A549 (cell line): ENCODE data around the gene BABAM2. TPM values are rescaled to one million over a fixed set of nuclear protein-coding genes. Genes with fewer than 3 reads are reported as not detected.

Source experiments
- ATAC-seq, 2 experiments: fragments of 200-7000 bp in 1 of 2; fragments of >200 bp in 1 of 2; cut with Nextera tagmentation in 1 of 2; cut with Tn5 transposase in 1 of 2; 3 replicates each; pipeline versions ENCODE4 v1.8.0 to v1.9.1; 2018 to 2020; ENCODE audit warnings: mild to moderate bottlenecking in 1 of 2, moderate library complexity in 1 of 2
- CTCF ChIA-PET: fragments of 300-600 bp; sonication (Branson Sonifier 250); formaldehyde crosslinking; extraction: SDS; loops from one replicate; lab custom pipeline; 2021; ENCODE audit warnings: antibody characterized with exemption, inconsistent platforms; lab: Yijun Ruan, JAX
- POLR2A ChIA-PET: fragments of 350-600 bp; formaldehyde crosslinking; extraction: SDS; loops from one replicate; lab custom pipeline; 2021; ENCODE audit warnings: antibody characterized with exemption, inconsistent platforms; lab: Yijun Ruan, JAX
- DNase-seq, 2 experiments: peaks; one replicate each; pipeline versions ENCODE4 v3.0.0 to v3.0.0-alpha.2; 2011 to 2016; ENCODE audit warnings: low read depth in 1 of 2, low spot score in 1 of 2
- FAIRE-seq: peaks from 2 replicates; lab custom pipeline; 2011; peaks lifted over from hg19 to GRCh38; lab: Jason Lieb, UNC
- H3K27ac ChIP-seq, 2 experiments: fragments of >200 bp; sonication (Bioruptor Twin); formaldehyde crosslinking; 3 replicates each; pipeline ENCODE4 v1.5.1; 2016 to 2017
- H3K4me1 ChIP-seq: fragments of >200 bp; sonication (Bioruptor Twin); formaldehyde crosslinking; 3 replicates; pipeline ENCODE4 v1.6.1; 2016
- H3K4me2 ChIP-seq: fragments of >200 bp; sonication (Bioruptor Twin); formaldehyde crosslinking; 3 replicates; pipeline ENCODE4 v1.6.1; 2016
- H3K4me3 ChIP-seq: fragments of >200 bp; sonication (Bioruptor Twin); formaldehyde crosslinking; 3 replicates; pipeline ENCODE4 v1.5.1; 2016
- H3K9me3 ChIP-seq: fragments of >200 bp; sonication (Bioruptor Twin); formaldehyde crosslinking; 3 replicates; pipeline ENCODE4 v1.6.1; 2016
- CBX2 ChIP-seq: fragments of 200-600 bp; sonication (generic); IDR thresholded peaks from 2 replicates; pipeline ENCODE4 v1.6.1; 2016; ENCODE audit warnings: low read depth, mild to moderate bottlenecking, borderline replicate concordance
- CBX8 ChIP-seq: fragments of 200-600 bp; sonication (generic); IDR thresholded peaks from 2 replicates; pipeline ENCODE4 v1.6.1; 2016
- EHMT2 ChIP-seq: fragments of 200-600 bp; sonication (generic); IDR thresholded peaks from 2 replicates; pipeline ENCODE4 v1.6.1; 2016; ENCODE audit warnings: antibody characterized with exemption, low read depth, mild to moderate bottlenecking, moderate library complexity
- FOSL2 ChIP-seq, 2 experiments: fragments of 450-650 bp in 1 of 2; fragments of >200 bp in 1 of 2; sonication (Bioruptor Twin) in 1 of 2; formaldehyde crosslinking; IDR thresholded peaks; 2 replicates each; pipeline versions ENCODE4 v1.5.0 to v1.6.1; 2016 to 2020; ENCODE audit warnings: mild to moderate bottlenecking in 1 of 2, moderate library complexity in 1 of 2
- FOXS1 ChIP-seq: fragments of 250-450 bp; sonication (Bioruptor Pico); IDR thresholded peaks from 2 replicates; pipeline ENCODE4 v1.5.0; 2020; ENCODE audit warnings: mild to moderate bottlenecking, moderate library complexity
- HDAC2 ChIP-seq: fragments of 200-600 bp; sonication (generic); IDR thresholded peaks from 2 replicates; pipeline ENCODE4 v1.6.1; 2016
- HOXB13 ChIP-seq: fragments of 250-450 bp; sonication (Bioruptor Pico); IDR thresholded peaks from 2 replicates; pipeline ENCODE4 v1.5.0; 2020; ENCODE audit warnings: low read depth, mild to moderate bottlenecking, moderate library complexity
- HOXB5 ChIP-seq: fragments of 250-450 bp; sonication (Bioruptor Pico); IDR thresholded peaks from 2 replicates; pipeline ENCODE4 v1.5.0; 2020; ENCODE audit warnings: mild to moderate bottlenecking, moderate library complexity
- JUN ChIP-seq, 2 experiments: fragments of >200 bp; sonication (Bioruptor Twin); formaldehyde crosslinking; IDR thresholded peaks; 2 replicates in 1 of 2; 3 replicates in 1 of 2; pipeline ENCODE4 v1.6.1; 2016 to 2017
- MAFK ChIP-seq: fragments of 450-650 bp; IDR thresholded peaks from 2 replicates; pipeline ENCODE4 v1.6.1; 2014; ENCODE audit not compliant: partially characterized antibody
- MAZ ChIP-seq: fragments of 150-350 bp; IDR thresholded peaks from 2 replicates; pipeline ENCODE4 v1.6.1; 2014; ENCODE audit warnings: antibody characterized with exemption, low read depth, low read length, borderline replicate concordance
- POLR2A ChIP-seq: IDR thresholded peaks from 2 replicates; pipeline ENCODE4 v1.6.1; 2012; ENCODE audit warnings: mild to moderate bottlenecking, low read length
- POLR2AphosphoS2 ChIP-seq: conservative IDR thresholded peaks from 2 replicates; pipeline ENCODE4 v1.6.1; 2012; ENCODE audit warnings: low read length, improper control_type of control experiment, inconsistent platforms
- RAD21 ChIP-seq, 2 experiments: fragments of >200 bp in 1 of 2; sonication (Bioruptor Twin) in 1 of 2; formaldehyde crosslinking in 1 of 2; IDR thresholded peaks in 1 of 2; conservative IDR thresholded peaks in 1 of 2; 2 replicates in 1 of 2; 3 replicates in 1 of 2; pipeline ENCODE4 v1.6.1; 2012 to 2018; ENCODE audit warnings: inconsistent platforms in 1 of 2
- RFX5 ChIP-seq: fragments of 450-650 bp; IDR thresholded peaks from 2 replicates; pipeline ENCODE4 v1.7.1; 2014; ENCODE audit warnings: antibody characterized with exemption, mild to moderate bottlenecking, moderate library complexity
- SMC3 ChIP-seq: fragments of >200 bp; sonication (Bioruptor Twin); formaldehyde crosslinking; IDR thresholded peaks from 3 replicates; pipeline ENCODE4 v1.6.1; 2018; ENCODE audit warnings: inconsistent platforms
- SREBF2 ChIP-seq: fragments of 450-650 bp; IDR thresholded peaks from 2 replicates; pipeline ENCODE4 v1.6.1; 2014; ENCODE audit warnings: mild to moderate bottlenecking, moderate library complexity
- ZC3H11A ChIP-seq: fragments of 450-650 bp; IDR thresholded peaks from 2 replicates; pipeline ENCODE4 v1.6.1; 2014; ENCODE audit warnings: antibody characterized with exemption, mild to moderate bottlenecking
- ZFP36 ChIP-seq: fragments of 450-650 bp; IDR thresholded peaks from 2 replicates; pipeline ENCODE4 v1.6.1; 2014; ENCODE audit warnings: borderline replicate concordance; ENCODE audit not compliant: partially characterized antibody
- WGBS: methylation state at CpG from one replicate; pipeline ENCODE4 v1.1.6; 2017; ENCODE audit errors: missing lambda C conversion rate; 5-methylcytosine and 5-hydroxymethylcytosine counted together
- polyA plus RNA-seq, 4 experiments: library from polyadenylated mRNA; depleted of rRNA in 3 of 4; stranded (reverse); fragments of >200 nt; fragmentation: RNase III in 1 of 4; extraction: RNeasy Plus Mini Kit Qiagen cat#74134 plus additional on column Dnase treatment in 1 of 4; gene quantifications; 2 replicates in 3 of 4; 3 replicates in 1 of 4; pipeline ENCODE4 v1.2.3, GENCODE V29; 2011 to 2017
- TF ChIP-seq, protein P1 (sequence below): fragments of 250-450 bp; sonication (Bioruptor Pico); IDR thresholded peaks from 2 replicates; pipeline ENCODE4 v1.5.0; 2021; ENCODE audit warnings: mild to moderate bottlenecking, moderate library complexity, borderline replicate concordance
- TF ChIP-seq, protein P2 (sequence below): fragments of 450-650 bp; IDR thresholded peaks from 2 replicates; pipeline ENCODE4 v1.6.1; 2014; ENCODE audit warnings: antibody characterized with exemption
- TF ChIP-seq, protein P3 (sequence below): IDR thresholded peaks from 2 replicates; pipeline ENCODE4 v1.6.1; 2012
- TF ChIP-seq, protein P4 (sequence below): fragments of 250-450 bp; sonication (Bioruptor Pico); IDR thresholded peaks from 2 replicates; pipeline ENCODE4 v1.5.0; 2020; ENCODE audit warnings: low read depth, mild to moderate bottlenecking, moderate library complexity
- TF ChIP-seq, protein P5 (sequence below): fragments of >200 bp; sonication (Bioruptor Twin); formaldehyde crosslinking; IDR thresholded peaks from 2 replicates; pipeline ENCODE4 v1.6.1; 2016
- TF ChIP-seq, protein P6 (sequence below): fragments of >200 bp; sonication (Bioruptor Twin); formaldehyde crosslinking; IDR thresholded peaks from 3 replicates; pipeline ENCODE4 v1.6.1; 2016
- TF ChIP-seq, protein P7 (sequence below): fragments of 150-350 bp; IDR thresholded peaks from 2 replicates; pipeline ENCODE4 v1.6.1; 2014; ENCODE audit warnings: low read depth, mild to moderate bottlenecking, low read length

Gene BABAM2
- polyA plus RNA-seq, 2 of the 4 experiments (the other 2 are of a cell fraction) = 53.7 to 78.4 TPM

DNA sequence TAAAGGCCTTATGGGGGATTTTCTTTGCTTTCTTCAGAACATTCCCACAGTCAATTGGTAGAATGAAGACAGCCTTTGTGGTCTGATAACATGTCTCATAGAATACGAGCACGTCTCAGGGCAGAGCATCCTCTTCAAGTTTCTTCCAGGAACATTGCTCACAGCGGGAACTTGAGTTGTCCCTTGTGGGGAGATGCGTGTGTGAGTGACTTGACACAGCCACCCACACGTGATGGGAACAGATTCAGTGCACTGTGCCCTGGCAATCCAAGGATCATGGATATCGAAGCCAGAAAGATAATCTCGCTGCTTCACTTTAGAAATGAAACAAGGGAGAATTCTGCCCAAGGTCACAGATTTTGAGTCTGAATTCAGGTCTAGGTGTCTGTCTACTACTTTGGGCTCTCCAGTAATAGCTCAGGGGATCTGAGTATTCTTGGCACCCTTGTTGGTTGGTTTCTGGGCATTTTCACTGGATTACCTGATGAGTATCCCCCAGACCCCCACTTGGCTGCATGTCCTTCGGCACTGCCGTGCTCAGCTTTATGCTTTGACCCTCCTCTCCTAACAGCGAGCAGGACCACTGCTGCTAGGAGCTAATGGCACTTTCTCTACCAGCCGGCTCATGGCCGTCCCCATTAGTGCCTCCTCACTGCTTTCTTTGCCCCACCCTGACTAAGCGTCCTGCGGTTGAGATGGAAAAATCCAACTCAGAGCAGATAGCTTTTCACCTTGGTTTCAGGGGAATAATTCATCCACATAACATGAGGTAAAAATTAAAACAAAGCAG is 426.2 kb downstream of the BABAM2 start:
- Histone ChIP-seq H3K9me3 (no peaks in the 10 kb centered on the region), H3K27ac (no peak overlapping the region), H3K4me3 (no peak overlapping the region), H3K4me2 (no peak overlapping the region), H3K4me1 (0 out of 3 replicates have a peak, but pooled peaks cover 3% of the 10 kb centered on the region)
- TF ChIP-seq, protein P1, sequence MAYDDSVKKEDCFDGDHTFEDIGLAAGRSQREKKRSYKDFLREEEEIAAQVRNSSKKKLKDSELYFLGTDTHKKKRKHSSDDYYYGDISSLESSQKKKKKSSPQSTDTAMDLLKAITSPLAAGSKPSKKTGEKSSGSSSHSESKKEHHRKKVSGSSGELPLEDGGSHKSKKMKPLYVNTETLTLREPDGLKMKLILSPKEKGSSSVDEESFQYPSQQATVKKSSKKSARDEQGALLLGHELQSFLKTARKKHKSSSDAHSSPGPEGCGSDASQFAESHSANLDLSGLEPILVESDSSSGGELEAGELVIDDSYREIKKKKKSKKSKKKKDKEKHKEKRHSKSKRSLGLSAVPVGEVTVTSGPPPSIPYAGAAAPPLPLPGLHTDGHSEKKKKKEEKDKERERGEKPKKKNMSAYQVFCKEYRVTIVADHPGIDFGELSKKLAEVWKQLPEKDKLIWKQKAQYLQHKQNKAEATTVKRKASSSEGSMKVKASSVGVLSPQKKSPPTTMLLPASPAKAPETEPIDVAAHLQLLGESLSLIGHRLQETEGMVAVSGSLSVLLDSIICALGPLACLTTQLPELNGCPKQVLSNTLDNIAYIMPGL (CRISPR knock-in tag) = no peak
- TF ChIP-seq, protein P2, sequence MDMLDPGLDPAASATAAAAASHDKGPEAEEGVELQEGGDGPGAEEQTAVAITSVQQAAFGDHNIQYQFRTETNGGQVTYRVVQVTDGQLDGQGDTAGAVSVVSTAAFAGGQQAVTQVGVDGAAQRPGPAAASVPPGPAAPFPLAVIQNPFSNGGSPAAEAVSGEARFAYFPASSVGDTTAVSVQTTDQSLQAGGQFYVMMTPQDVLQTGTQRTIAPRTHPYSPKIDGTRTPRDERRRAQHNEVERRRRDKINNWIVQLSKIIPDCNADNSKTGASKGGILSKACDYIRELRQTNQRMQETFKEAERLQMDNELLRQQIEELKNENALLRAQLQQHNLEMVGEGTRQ = no peak
- TF ChIP-seq ZFP36 = no peak
- TF ChIP-seq POLR2AphosphoS2 = no peak
- no peak for TF ChIP-seq CBX8
- no peak for TF ChIP-seq RAD21 (conservative IDR thresholded peaks at IDR 0.05 in 1 of 2, IDR thresholded peaks at IDR 0.05 in 1 of 2)
- TF ChIP-seq MAFK = no peak
- TF ChIP-seq, protein P3, sequence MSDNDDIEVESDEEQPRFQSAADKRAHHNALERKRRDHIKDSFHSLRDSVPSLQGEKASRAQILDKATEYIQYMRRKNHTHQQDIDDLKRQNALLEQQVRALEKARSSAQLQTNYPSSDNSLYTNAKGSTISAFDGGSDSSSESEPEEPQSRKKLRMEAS = no peak
- TF ChIP-seq, protein P4, sequence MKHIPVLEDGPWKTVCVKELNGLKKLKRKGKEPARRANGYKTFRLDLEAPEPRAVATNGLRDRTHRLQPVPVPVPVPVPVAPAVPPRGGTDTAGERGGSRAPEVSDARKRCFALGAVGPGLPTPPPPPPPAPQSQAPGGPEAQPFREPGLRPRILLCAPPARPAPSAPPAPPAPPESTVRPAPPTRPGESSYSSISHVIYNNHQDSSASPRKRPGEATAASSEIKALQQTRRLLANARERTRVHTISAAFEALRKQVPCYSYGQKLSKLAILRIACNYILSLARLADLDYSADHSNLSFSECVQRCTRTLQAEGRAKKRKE (CRISPR knock-in tag) = no peak
- TF ChIP-seq MAZ = no peak
- TF ChIP-seq RFX5 = no peak
- no peak for TF ChIP-seq ZC3H11A
- TF ChIP-seq, protein P5, sequence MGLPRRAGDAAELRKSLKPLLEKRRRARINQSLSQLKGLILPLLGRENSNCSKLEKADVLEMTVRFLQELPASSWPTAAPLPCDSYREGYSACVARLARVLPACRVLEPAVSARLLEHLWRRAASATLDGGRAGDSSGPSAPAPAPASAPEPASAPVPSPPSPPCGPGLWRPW = no peak
- no peak for TF ChIP-seq HOXB13 (CRISPR knock-in tag)
- TF ChIP-seq JUN (IDR thresholded peaks at IDR 0.05) = no peak
- TF ChIP-seq FOXS1 (CRISPR knock-in tag) = no peak
- TF ChIP-seq EHMT2 = no peak
- DNase-seq (no peak), FAIRE-seq (no peak), ATAC-seq (no peak)
- WGBS = 93% methylated on average over 14 of the region's 14 CpGs
- POLR2A ChIA-PET = no interaction called here
- CTCF ChIA-PET = interaction anchor here (1.0 to 1.2 kb wide), 2 partner anchors 16 to 28 kb away, joined by 3 to 6 read pairs; no protein-coding TSS in a partner anchor

DNA sequence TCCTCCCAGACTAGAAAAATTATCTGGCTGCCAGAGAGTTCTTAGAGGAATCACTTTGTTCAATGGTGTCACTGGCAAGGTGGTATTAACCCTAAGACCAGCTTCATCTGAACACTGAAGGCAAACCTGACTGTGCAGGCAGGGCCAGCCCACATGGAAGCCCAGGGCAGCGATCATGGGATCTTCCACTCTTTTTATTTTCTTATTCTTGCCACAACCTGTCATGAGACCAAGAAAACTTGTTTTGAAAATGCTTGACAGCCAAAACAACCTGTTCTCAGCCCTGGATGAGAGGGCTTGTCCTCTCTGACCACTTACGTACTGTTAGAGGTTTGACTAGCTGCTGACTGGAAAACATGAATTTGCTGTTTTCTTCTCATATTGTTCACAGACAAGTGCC is 426.9 kb downstream of the BABAM2 start:
- ATAC-seq (no peak), FAIRE-seq (no peak), DNase-seq (no peak)
- POLR2A ChIA-PET = no interaction called here
- Histone ChIP-seq H3K4me1 (0 out of 3 replicates have a peak, but pooled peaks cover 3% of the 10 kb centered on the region), H3K4me2 (no peak overlapping the region), H3K4me3 (no peak overlapping the region), H3K27ac (0 out of 6 replicates have a peak overlapping the region, but pooled peaks of 1 of the 2 experiments have one; percentile 1), H3K9me3 (no peaks in the 10 kb centered on the region)
- CTCF ChIA-PET = interaction anchor here (0.7 to 1.2 kb wide), 3 partner anchors 15 to 155 kb away, joined by 3 to 6 read pairs (median 3); no protein-coding TSS in a partner anchor
- 98% methylated on average over 2 of the region's 2 CpGs for WGBS
- TF ChIP-seq SMC3 (no peak), FOSL2 (IDR thresholded peaks at IDR 0.05) (no peak), FOSL2 (CRISPR knock-in tag; IDR thresholded peaks at IDR 0.05) (no peak), POLR2A (no peak), JUN (IDR thresholded peaks at IDR 0.05) (no peak), HOXB5 (CRISPR knock-in tag) (no peak), ZC3H11A (no peak), RFX5 (no peak), HDAC2 (no peak), SREBF2 (no peak), CBX2 (no peak)
- TF ChIP-seq, protein P4 (CRISPR knock-in tag) = no peak
- TF ChIP-seq, protein P6, sequence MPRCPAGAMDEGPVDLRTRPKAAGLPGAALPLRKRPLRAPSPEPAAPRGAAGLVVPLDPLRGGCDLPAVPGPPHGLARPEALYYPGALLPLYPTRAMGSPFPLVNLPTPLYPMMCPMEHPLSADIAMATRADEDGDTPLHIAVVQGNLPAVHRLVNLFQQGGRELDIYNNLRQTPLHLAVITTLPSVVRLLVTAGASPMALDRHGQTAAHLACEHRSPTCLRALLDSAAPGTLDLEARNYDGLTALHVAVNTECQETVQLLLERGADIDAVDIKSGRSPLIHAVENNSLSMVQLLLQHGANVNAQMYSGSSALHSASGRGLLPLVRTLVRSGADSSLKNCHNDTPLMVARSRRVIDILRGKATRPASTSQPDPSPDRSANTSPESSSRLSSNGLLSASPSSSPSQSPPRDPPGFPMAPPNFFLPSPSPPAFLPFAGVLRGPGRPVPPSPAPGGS = no peak
- TF ChIP-seq, protein P7, sequence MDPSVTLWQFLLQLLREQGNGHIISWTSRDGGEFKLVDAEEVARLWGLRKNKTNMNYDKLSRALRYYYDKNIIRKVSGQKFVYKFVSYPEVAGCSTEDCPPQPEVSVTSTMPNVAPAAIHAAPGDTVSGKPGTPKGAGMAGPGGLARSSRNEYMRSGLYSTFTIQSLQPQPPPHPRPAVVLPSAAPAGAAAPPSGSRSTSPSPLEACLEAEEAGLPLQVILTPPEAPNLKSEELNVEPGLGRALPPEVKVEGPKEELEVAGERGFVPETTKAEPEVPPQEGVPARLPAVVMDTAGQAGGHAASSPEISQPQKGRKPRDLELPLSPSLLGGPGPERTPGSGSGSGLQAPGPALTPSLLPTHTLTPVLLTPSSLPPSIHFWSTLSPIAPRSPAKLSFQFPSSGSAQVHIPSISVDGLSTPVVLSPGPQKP = no peak
